ENCODE measurements around the gene HOOK2. TPM values are rescaled to one million over a fixed set of nuclear protein-coding genes. Genes with fewer than 3 reads are reported as not detected.
"Not testable (repeated sequence)": the region's sequence is repeated elsewhere in the genome, so short reads cannot be mapped to it uniquely, and the experiment has no call there.

HOOK2 gene
- total RNA-seq, 4 donors from 2014 or later: 13.5 to 24.1 (median 14.6) TPM

GRCh38 chr19:12800466-12800770 is 25.1 kb upstream of the HOOK2 start:
- Histone ChIP-seq H3K36me3 (peaks cover 0 to 40% of the 10 kb centered on the region in 2 donors), H3K4me3 (peak overlapping the region in 1 of 2 donors; percentile 88), H3K4me1 (peaks cover 0 to 50% (median 19%) of the 10 kb centered on the region in 3 donors), H3K9me3 (no peaks in the 10 kb centered on the region), H3K27ac (peak overlapping the region in 3 of 4 donors; percentile 86 to 89 (median 86)), H3K27me3 (no peaks in the 10 kb centered on the region)
- WGBS, 2 donors (ENCODE audit: low coverage in 1 of 2): no CpG with 5 or more reads among the region's 1 CpG
- ATAC-seq: no peak
- TF ChIP-seq POLR2AphosphoS5 (IDR thresholded peaks at IDR 0.05) (no peak), POLR2A (IDR thresholded peaks at IDR 0.05) (no peak)

GRCh38 chr19:12799742-12800465 is 24.6 kb upstream of the HOOK2 start:
- no peak for TF ChIP-seq POLR2A (IDR thresholded peaks at IDR 0.05)
- no peak for TF ChIP-seq CTCF (IDR thresholded peaks at IDR 0.05)
- TF ChIP-seq POLR2AphosphoS5 (IDR thresholded peaks at IDR 0.05): no peak
- TF ChIP-seq EP300 (IDR thresholded peaks at IDR 0.05): no peak
- Histone ChIP-seq H3K27me3 (no peaks in the 10 kb centered on the region), H3K36me3 (peaks cover 0 to 40% of the 10 kb centered on the region in 2 donors), H3K27ac (peak overlapping the region in 2 of 4 donors; percentile 86), H3K9me3 (no peaks in the 10 kb centered on the region), H3K4me3 (peak overlapping the region in 1 of 2 donors; percentile 88), H3K4me1 (peaks cover 0 to 55% (median 19%) of the 10 kb centered on the region in 3 donors)
- no peak for ATAC-seq
- WGBS, 2 donors (ENCODE audit: low coverage in 1 of 2): 75 to 91% methylated on average over 4 to 7 of the region's 18 CpGs

- not testable (repeated sequence) for H3K27ac ChIP-seq, ATAC-seq, H3K27me3 ChIP-seq, H3K4me3 ChIP-seq, H3K9me3 ChIP-seq
- Histone ChIP-seq H3K36me3 (peaks cover 0 to 40% of the 10 kb centered on the region in 2 donors), H3K4me1 (peaks cover 0 to 66% (median 20%) of the 10 kb centered on the region in 3 donors)
- WGBS, 2 donors (ENCODE audit: low coverage in 1 of 2): 94% methylated on average over 3 to 6 of the region's 7 CpGs
These were observed 22.3 kb upstream of the HOOK2 start for GRCh38 chr19:12797607-12798006.

- Histone ChIP-seq H3K36me3 (peaks cover 0 to 40% of the 10 kb centered on the region in 2 donors), H3K27ac (peak overlapping the region in 3 of 4 donors; percentile 40 to 100 (median 65))
- 81 to 90% methylated on average over 4 to 6 of the region's 6 CpGs for WGBS, 2 donors (ENCODE audit: low coverage in 1 of 2)
These were observed 21.8 kb upstream of the HOOK2 start for GRCh38 chr19:12797141-12797587.

GRCh38 chr19:12796146-12797071 is 21.1 kb upstream of the HOOK2 start:
- Histone ChIP-seq H3K27me3 (no peaks in the 10 kb centered on the region), H3K4me1 (peaks cover 0 to 54% (median 16%) of the 10 kb centered on the region in 3 donors), H3K4me3 (no peak overlapping the region), H3K9me3 (no peaks in the 10 kb centered on the region), H3K36me3 (peaks cover 0 to 40% of the 10 kb centered on the region in 2 donors), H3K27ac (peak overlapping the region in 3 of 4 donors; percentile 53 to 100 (median 65))
- ATAC-seq: peak; percentile 17
- TF ChIP-seq POLR2A (IDR thresholded peaks at IDR 0.05) (no peak), POLR2AphosphoS5 (IDR thresholded peaks at IDR 0.05) (peak; percentile 53), EP300 (IDR thresholded peaks at IDR 0.05) (no peak), CTCF (IDR thresholded peaks at IDR 0.05) (peak in 3 of 4 experiments; percentile 97 to 99 (median 97))
- 0 to 7% methylated on average over 3 to 7 of the region's 18 CpGs for WGBS, 2 donors (ENCODE audit: low coverage in 1 of 2)

More at GRCh38 chr19:12797141-12797587, 21.8 kb upstream of the HOOK2 start:
- no peaks in the 10 kb centered on the region for H3K9me3 ChIP-seq
- ATAC-seq: no peak
- no peak for TF ChIP-seq EP300 (IDR thresholded peaks at IDR 0.05)
- no peak for TF ChIP-seq POLR2AphosphoS5 (IDR thresholded peaks at IDR 0.05)
- no peak for TF ChIP-seq CTCF (IDR thresholded peaks at IDR 0.05)
- TF ChIP-seq POLR2A (IDR thresholded peaks at IDR 0.05): no peak
- no peaks in the 10 kb centered on the region for H3K27me3 ChIP-seq
- H3K4me3 ChIP-seq: no peak overlapping the region
- H3K4me1 ChIP-seq: peaks cover 0 to 61% (median 16%) of the 10 kb centered on the region in 3 donors

Data from gastroesophageal sphincter (tissue), 4 donors.